Sigmoid colon (tissue), 7 donors: ENCODE data around the gene GRPEL1. TPM values are rescaled to one million over a fixed set of nuclear protein-coding genes. Genes with fewer than 3 reads are reported as not detected.

ENCODE experiments used
- DNase-seq: peaks from one replicate; pipeline ENCODE4 v3.0.0-alpha.2; 2019
- H3K27ac ChIP-seq, 4 donors: fragments of 200-600 bp; sonication (generic); one replicate each; pipeline ENCODE4 v1.5.1; 2016 to 2019; ENCODE audit warnings: mild to moderate bottlenecking in 1 of 4
- H3K27me3 ChIP-seq, 3 donors: fragments of 200-600 bp; sonication (generic); one replicate each; pipeline ENCODE4 v1.5.1; 2019; ENCODE audit warnings: mild to moderate bottlenecking in 1 of 3
- H3K36me3 ChIP-seq, 4 donors: fragments of 200-600 bp; sonication (generic); one replicate each; pipeline ENCODE4 v1.5.1; 2016 to 2019
- H3K4me1 ChIP-seq, 4 donors: fragments of 200-600 bp; sonication (generic); one replicate each; pipeline ENCODE4 v1.5.1; 2017 to 2019
- H3K4me3 ChIP-seq, 4 donors: fragments of 200-600 bp; sonication (generic); one replicate each; pipeline ENCODE4 v1.5.1; 2017 to 2019; ENCODE audit warnings: mild to moderate bottlenecking in 2 of 4, moderate library complexity in 1 of 4
- H3K9me3 ChIP-seq, 4 donors: fragments of 200-600 bp in 3 of 4; sonication (generic) in 3 of 4; one replicate each; pipeline versions ENCODE4 v1.5.1 to v1.6.1; 2013 to 2019
- EP300 ChIP-seq, 4 donors: sonication (generic); formaldehyde crosslinking; IDR thresholded peaks; one replicate each; pipeline ENCODE4 v1.6.1; 2017; ENCODE audit warnings: antibody characterized with exemption in 4 of 4
- POLR2A ChIP-seq, 2 donors: fragments of 450-650 bp; IDR thresholded peaks; one replicate each; pipeline ENCODE4 v1.6.1; 2016; ENCODE audit warnings: antibody characterized with exemption in 2 of 2, mild to moderate bottlenecking in 2 of 2, moderate library complexity in 2 of 2
- POLR2AphosphoS5 ChIP-seq, 4 donors: sonication (generic); formaldehyde crosslinking; IDR thresholded peaks; one replicate each; pipeline ENCODE4 v1.6.1; 2017; ENCODE audit warnings: antibody characterized with exemption in 4 of 4
- WGBS, 2 donors: extraction: QIAGEN DNeasy Blood & Tissue Kit; methylation state at CpG; one replicate each; pipeline ENCODE4 v1.1.7; 2013; 5-methylcytosine and 5-hydroxymethylcytosine counted together
- intact Hi-C: fragments of 100-400 bp; cut with DNase I; formaldehyde crosslinking; loops from one replicate; pipeline ENCODE4 v1.15.1; 2023
- polyA plus RNA-seq, 3 donors: library from polyadenylated mRNA; stranded (reverse); fragments of 200-250 nt; gene quantifications; one replicate each; pipeline ENCODE4 v1.2.3, GENCODE V29; 2013
- total RNA-seq, 4 donors: library from RNA; depleted of rRNA; stranded (reverse); fragments of >200 nt; gene quantifications; one replicate each; pipeline ENCODE4 v1.1.0, GENCODE V29; 2016
- TF ChIP-seq, protein P1 (sequence below), 4 experiments: fragments of 450-650 bp in 3 of 4; fragments of 200-600 bp in 1 of 4; IDR thresholded peaks; one replicate each; pipeline ENCODE4 v1.5.1; 2016 to 2019; ENCODE audit warnings: antibody characterized with exemption in 4 of 4, mild to moderate bottlenecking in 3 of 4, moderate library complexity in 2 of 4
- donor health status: healthy with polysubstance abuse.
- donor health status: Bipolar disorder and iron deficiency.
- donor health status: healthy.

The GRPEL1 gene
- total and polyA plus RNA-seq, 7 donors, result 7.5 to 34.7 (median 23.2) TPM

DNA sequence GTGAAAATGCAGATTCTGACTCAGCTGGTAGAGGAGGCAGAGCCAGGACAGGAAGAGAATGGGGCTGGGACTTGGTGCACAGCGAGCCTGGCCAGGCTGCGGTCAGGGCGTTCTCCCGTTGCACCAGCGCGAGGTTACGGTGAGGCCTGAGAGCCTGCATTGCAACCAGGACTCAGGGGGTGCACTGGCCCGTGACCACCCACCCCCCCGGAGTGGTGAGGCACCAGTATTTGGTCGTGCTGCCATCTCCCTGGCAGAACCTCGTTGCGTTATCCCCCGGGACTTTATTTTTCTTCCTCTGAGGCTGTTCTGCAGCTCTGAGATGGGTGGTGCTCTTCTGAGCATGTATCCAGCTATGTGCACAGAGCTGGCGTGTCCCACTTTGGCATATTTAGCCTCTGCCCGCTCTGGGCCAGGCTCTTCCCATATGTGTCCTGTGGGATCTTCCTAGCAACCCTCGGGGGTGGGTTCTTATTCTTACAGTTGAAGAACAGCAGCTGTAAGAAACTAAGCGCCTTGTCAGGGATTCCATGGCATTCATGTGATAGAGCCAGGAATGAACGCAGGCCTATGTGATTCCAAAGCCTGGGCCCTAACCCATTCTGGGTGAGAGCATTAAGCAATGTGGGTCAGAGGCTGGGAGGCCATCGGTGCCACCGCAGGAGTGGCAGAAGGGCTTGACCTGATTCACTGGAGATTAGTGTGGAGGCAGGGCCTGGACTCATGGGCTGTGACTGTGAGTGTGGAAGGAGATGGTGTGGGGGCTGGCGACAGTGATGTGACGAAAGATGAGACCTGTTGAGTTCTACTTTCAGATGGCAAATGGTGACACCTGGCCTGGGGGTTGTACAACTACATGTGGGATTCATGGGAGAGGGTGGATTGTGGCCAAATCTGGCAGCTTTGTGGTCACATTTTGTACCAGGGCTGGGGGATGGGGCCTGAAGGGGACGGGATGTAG lies 21.6 kb downstream of the GRPEL1 start:
- intact Hi-C loops, result loop anchor here (10.0 kb wide), 1 partner anchor 331 kb away; the partner anchor contains the start of gene BLOC1S4
- H3K27ac ChIP-seq, result no peak overlapping the region
- DNase-seq, result no peak
- H3K4me1 ChIP-seq, result peaks cover 0 to 58% (median 46%) of the 10 kb centered on the region in 4 donors
- 81 to 90% methylated on average over 23 of the region's 23 CpGs for WGBS, 2 donors
- H3K27me3 ChIP-seq, result no peaks in the 10 kb centered on the region
- H3K9me3 ChIP-seq, result no peaks in the 10 kb centered on the region
- H3K4me3 ChIP-seq, result peak overlapping the region in 1 of 4 donors; percentile 9
- TF ChIP-seq POLR2AphosphoS5 (IDR thresholded peaks at IDR 0.05) (no peak), EP300 (IDR thresholded peaks at IDR 0.05) (no peak), POLR2A (IDR thresholded peaks at IDR 0.05) (no peak)
- TF ChIP-seq, protein P1, sequence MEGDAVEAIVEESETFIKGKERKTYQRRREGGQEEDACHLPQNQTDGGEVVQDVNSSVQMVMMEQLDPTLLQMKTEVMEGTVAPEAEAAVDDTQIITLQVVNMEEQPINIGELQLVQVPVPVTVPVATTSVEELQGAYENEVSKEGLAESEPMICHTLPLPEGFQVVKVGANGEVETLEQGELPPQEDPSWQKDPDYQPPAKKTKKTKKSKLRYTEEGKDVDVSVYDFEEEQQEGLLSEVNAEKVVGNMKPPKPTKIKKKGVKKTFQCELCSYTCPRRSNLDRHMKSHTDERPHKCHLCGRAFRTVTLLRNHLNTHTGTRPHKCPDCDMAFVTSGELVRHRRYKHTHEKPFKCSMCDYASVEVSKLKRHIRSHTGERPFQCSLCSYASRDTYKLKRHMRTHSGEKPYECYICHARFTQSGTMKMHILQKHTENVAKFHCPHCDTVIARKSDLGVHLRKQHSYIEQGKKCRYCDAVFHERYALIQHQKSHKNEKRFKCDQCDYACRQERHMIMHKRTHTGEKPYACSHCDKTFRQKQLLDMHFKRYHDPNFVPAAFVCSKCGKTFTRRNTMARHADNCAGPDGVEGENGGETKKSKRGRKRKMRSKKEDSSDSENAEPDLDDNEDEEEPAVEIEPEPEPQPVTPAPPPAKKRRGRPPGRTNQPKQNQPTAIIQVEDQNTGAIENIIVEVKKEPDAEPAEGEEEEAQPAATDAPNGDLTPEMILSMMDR (IDR thresholded peaks at IDR 0.05), result no peak
- peaks cover 0 to 7% (median 0%) of the 10 kb centered on the region in 4 donors for H3K36me3 ChIP-seq

DNA sequence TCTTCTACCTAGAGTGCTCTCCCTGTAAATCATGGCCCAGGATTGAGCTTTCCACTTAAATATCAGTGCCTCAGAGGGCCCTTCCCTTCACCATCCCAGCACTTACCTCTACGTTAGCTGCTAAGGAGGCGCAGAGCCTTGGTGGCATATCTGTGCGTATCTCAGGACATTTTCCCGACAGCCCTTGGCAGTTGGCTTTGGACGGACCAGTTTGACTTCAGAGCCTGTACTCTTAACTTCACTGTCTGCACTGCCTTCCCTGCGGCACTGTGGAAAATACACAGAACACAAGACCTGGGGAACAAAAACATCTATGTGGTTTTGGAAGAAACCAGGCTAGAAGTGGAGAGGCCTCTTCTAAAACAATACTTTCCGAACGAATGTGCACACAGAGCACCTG lies 22.3 kb downstream of the GRPEL1 start:
- H3K9me3 ChIP-seq, result no peaks in the 10 kb centered on the region
- 89 to 90% methylated on average over 8 of the region's 8 CpGs for WGBS, 2 donors
- H3K4me1 ChIP-seq, result peaks cover 0 to 56% (median 47%) of the 10 kb centered on the region in 4 donors
- DNase-seq, result no peak
- H3K27me3 ChIP-seq, result no peaks in the 10 kb centered on the region
- intact Hi-C loops, result loop anchor here (10.0 kb wide), 1 partner anchor 331 kb away; the partner anchor contains the start of gene BLOC1S4
- peaks cover 0 to 7% (median 0%) of the 10 kb centered on the region in 4 donors for H3K36me3 ChIP-seq
- TF ChIP-seq POLR2AphosphoS5 (IDR thresholded peaks at IDR 0.05), result no peak
- TF ChIP-seq, protein P1 (IDR thresholded peaks at IDR 0.05), result no peak
- peak overlapping the region in 1 of 4 donors; percentile 74 for H3K4me3 ChIP-seq
- H3K27ac ChIP-seq, result no peak overlapping the region

DNA sequence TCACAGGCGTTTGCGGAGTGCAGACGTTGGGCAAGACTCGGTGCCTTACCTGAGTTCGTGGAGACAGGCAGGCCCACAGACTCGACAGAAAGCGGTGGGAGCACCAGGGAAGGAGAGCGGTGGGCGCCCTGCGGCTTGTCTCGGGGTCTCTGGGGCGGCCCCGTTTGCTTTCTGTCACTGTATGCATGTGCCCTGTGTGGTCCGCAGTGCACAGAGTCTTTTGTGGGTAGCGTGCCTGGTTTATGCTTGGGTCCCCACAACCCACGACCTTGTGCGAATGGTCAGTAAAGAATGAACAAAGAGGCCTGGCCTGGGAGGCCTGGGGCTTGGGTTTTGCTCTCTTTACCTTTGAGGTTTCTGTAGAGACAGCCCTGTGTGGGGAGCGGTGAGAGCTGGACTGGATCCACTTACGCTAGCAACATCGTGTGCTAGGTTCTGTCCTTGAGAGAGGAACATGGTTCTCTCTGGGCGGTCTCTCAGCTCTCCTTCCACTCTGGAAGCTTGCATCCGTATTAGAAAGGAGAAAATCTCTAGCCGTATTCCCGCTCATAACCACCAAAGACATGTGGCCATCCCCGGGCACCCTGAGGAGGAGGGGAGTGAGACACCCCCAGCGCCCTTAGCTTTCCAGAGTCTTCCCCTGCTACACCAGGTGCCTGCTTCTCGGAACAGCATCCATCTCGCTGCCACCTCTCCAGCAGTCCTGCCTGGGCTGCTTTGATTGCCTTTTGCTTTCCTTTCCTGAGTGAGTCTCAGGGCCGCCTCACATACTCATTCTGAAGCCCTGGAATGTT lies 23.5 kb downstream of the GRPEL1 start:
- 9 to 25% methylated on average over 29 of the region's 29 CpGs for WGBS, 2 donors
- peak overlapping the region; percentile 74 to 99 (median 98) for H3K4me3 ChIP-seq
- intact Hi-C loops, result loop anchor here (5.0 to 10.0 kb wide), 2 partner anchors 262 to 330 kb away; partner anchors contain the start of genes BLOC1S4 and KIAA0232
- TF ChIP-seq EP300 (IDR thresholded peaks at IDR 0.05) (no peak), POLR2AphosphoS5 (IDR thresholded peaks at IDR 0.05) (peak in 1 of 4 donors; percentile 11)
- no peaks in the 10 kb centered on the region for H3K27me3 ChIP-seq
- H3K27ac ChIP-seq, result peak overlapping the region; percentile 91 to 95 (median 92)
- no peaks in the 10 kb centered on the region for H3K9me3 ChIP-seq
- no peak for DNase-seq
- peaks cover 0 to 51% (median 47%) of the 10 kb centered on the region in 4 donors for H3K4me1 ChIP-seq
- H3K36me3 ChIP-seq, result peaks cover 0 to 7% (median 0%) of the 10 kb centered on the region in 4 donors

DNA sequence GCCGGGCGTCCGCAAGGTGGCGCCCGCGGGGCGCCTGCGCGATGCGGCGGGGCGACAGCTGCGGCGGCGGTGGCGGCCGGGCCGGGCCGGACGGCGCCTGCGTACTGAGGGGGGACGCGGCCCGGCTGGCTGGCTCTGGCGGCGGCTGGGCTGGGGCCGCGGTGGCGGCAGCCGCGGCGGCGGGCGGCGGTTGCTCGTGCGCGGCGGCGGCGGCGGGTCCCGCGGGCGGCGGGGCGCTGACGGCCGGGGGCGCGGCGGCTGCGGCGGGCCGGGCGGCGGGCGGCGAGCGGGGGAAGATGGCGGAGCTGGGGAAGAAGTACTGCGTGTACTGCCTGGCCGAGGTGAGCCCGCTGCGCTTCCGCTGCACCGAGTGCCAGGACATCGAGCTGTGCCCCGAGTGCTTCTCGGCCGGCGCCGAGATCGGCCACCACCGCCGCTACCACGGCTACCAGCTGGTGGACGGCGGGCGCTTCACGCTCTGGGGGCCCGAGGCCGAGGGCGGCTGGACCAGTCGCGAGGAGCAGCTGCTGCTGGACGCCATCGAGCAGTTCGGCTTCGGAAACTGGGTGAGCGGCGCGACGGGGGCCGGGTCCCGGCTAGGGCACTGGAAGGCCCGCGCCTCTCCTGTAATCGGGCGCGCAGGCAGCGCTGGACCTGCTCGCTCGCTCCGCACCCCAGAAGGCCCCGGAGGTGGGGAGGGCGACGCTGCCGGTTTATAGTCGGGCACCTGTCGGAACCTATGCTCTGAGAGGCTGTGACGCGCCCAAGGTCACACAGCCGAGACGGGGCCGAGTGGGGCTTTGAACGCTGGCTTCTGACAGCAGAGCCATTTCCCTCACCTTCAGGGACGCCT lies 24.4 kb downstream of the GRPEL1 start, which contains the start of gene TADA2B:
TSS of gene TADA2B (plus strand) at position 89 of the 853 bp plus-strand sequence. CDS start at position 297, 208 bp downstream.
- peak in 2 of 4 donors; percentile 10 to 30 for TF ChIP-seq POLR2AphosphoS5 (IDR thresholded peaks at IDR 0.05)
- TF ChIP-seq POLR2A (IDR thresholded peaks at IDR 0.05), result no peak
- Histone ChIP-seq H3K27me3 (no peaks in the 10 kb centered on the region), H3K4me1 (peaks cover 0 to 51% (median 47%) of the 10 kb centered on the region in 4 donors), H3K4me3 (peak within 1 kb of the TSS; percentile 86 to 99 (median 98)), H3K27ac (peak within 1 kb of the TSS; percentile 91 to 95 (median 92)), H3K9me3 (no peaks in the 10 kb centered on the region), H3K36me3 (peaks cover 0 to 7% (median 0%) of the 10 kb centered on the region in 4 donors)
- intact Hi-C loops, result loop anchor here (1.0 to 10.0 kb wide), 4 partner anchors 25 to 329 kb away; partner anchors contain the start of genes BLOC1S4, GRPEL1 and KIAA0232
- 0 to 1% methylated on average over 119 of the region's 119 CpGs for WGBS, 2 donors
- peak; percentile 79 for DNase-seq
